Neutrophil (primary cell): Measurements from ENCODE around the gene SV2C.

Source experiments
- H3K27ac ChIP-seq: fragments of 200-600 bp; sonication (generic); 2 replicates; pipeline ENCODE4 v1.5.1; 2016; ENCODE audit warnings: mild to moderate bottlenecking, moderate library complexity
- H3K27me3 ChIP-seq: fragments of 200-600 bp; sonication (generic); 2 replicates; pipeline ENCODE4 v1.6.0; 2016; ENCODE audit warnings: mild to moderate bottlenecking
- H3K36me3 ChIP-seq: fragments of 200-600 bp; sonication (generic); 2 replicates; pipeline ENCODE4 v1.5.1; 2017
- H3K4me1 ChIP-seq, 2 experiments: fragments of 200-600 bp in 1 of 2; sonication (generic) in 1 of 2; 1 replicate in 1 of 2; 2 replicates in 1 of 2; pipeline versions ENCODE4 v1.5.1 to v1.6.1; 2013 to 2016; ENCODE audit warnings: low read depth in 1 of 2, low read length in 1 of 2, mild to moderate bottlenecking in 1 of 2, moderate library complexity in 1 of 2; ENCODE audit not compliant: control insufficient read depth in 1 of 2, insufficient read depth in 1 of 2
- H3K4me3 ChIP-seq, 2 experiments: fragments of 200-600 bp in 1 of 2; sonication (generic) in 1 of 2; 1 replicate in 1 of 2; 2 replicates in 1 of 2; pipeline ENCODE4 v1.5.1; 2013 to 2016; ENCODE audit warnings: low read depth in 1 of 2, low read length in 1 of 2, mild to moderate bottlenecking in 1 of 2, moderate library complexity in 1 of 2
- H3K9me3 ChIP-seq: fragments of 200-600 bp; sonication (generic); 2 replicates; pipeline ENCODE4 v1.5.1; 2016
- TF ChIP-seq, protein P1 (sequence below): fragments of 200-600 bp; sonication (generic); IDR thresholded peaks from 2 replicates; pipeline ENCODE4 v1.5.1; 2016; ENCODE audit warnings: antibody characterized with exemption

Gene SV2C

DNA sequence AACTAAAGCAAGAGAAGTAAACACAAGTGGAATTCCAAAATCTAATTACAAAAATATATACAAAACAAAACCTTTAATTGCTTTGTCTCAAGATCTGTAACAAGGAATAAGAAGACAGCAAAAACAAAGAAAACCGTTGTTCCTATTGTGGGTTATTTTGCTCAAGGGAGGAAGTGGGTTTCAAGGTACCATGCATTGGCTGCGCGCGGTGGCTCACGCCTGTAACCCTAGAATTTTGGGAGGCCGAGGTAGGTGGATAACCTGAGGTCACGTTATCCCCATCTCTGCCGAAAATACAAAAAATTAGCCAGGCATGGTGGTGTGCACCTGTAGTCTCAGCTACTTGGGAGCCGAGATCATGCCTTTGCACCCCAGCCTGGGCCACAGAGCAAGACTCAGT is 307.8 kb downstream of the SV2C start:
- no peaks in the 10 kb centered on the region for H3K27me3 ChIP-seq
- H3K27ac ChIP-seq = peak overlapping the region; percentile 3
- peaks cover 6 to 14% of the 10 kb centered on the region in 2 experiments for H3K4me1 ChIP-seq
- no peak overlapping the region for H3K4me3 ChIP-seq
- no peaks in the 10 kb centered on the region for H3K9me3 ChIP-seq
- TF ChIP-seq, protein P1, sequence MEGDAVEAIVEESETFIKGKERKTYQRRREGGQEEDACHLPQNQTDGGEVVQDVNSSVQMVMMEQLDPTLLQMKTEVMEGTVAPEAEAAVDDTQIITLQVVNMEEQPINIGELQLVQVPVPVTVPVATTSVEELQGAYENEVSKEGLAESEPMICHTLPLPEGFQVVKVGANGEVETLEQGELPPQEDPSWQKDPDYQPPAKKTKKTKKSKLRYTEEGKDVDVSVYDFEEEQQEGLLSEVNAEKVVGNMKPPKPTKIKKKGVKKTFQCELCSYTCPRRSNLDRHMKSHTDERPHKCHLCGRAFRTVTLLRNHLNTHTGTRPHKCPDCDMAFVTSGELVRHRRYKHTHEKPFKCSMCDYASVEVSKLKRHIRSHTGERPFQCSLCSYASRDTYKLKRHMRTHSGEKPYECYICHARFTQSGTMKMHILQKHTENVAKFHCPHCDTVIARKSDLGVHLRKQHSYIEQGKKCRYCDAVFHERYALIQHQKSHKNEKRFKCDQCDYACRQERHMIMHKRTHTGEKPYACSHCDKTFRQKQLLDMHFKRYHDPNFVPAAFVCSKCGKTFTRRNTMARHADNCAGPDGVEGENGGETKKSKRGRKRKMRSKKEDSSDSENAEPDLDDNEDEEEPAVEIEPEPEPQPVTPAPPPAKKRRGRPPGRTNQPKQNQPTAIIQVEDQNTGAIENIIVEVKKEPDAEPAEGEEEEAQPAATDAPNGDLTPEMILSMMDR = no peak
- no peaks in the 10 kb centered on the region for H3K36me3 ChIP-seq

DNA sequence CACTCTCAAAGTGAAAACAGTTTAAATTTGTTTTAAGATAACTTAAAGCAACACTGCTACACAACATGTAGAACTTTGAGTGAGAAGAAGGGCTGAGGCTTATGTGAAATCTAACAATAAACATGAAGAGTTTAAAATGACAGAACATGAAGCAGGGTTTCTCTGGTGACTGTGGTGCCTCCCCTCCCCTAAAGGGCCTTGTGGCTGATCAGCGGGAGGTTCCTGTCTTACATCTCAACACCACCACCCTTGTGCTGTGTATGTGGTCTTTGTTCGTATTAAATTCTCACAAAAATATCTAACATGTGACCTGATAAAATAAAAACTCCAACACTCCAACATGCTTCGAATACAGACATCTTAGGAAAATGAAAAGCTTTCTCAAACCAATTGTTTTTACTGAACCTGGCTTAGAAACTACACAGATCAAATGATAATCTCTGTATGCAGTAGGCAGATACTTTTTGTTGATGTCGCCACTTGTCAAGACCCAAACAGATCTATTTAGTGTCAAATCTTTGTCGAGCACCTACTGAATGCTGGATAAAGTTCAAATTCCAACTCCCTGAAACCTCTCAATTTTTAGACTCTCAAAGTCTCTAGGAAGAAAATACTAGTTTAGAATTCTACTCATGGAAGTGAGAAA is 310.0 kb downstream of the SV2C start:
- Histone ChIP-seq H3K36me3 (no peaks in the 10 kb centered on the region), H3K4me3 (no peak overlapping the region), H3K27ac (no peak overlapping the region), H3K9me3 (no peaks in the 10 kb centered on the region), H3K4me1 (peaks cover 6 to 14% of the 10 kb centered on the region in 2 experiments), H3K27me3 (no peaks in the 10 kb centered on the region)
- TF ChIP-seq, protein P1 = no peak

DNA sequence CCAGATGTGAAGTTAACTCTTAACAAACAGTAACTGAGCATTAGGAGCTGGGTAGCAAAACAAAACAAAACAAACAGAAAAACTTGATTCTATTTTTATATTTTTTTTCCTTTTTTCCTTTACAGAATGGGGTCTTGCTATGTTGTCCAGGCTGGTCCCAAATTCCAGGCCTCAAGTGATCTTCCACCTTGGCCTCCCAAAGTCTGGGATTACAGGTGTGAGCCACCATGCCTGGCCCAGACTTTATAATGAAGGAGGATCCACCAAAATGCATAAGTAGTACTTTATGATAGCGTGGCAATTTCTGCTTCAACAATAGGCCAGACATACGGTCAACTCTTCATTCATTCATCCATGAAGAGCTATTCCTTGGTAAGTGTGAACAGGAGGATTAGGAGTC is 314.0 kb downstream of the SV2C start:
- Histone ChIP-seq H3K4me1 (peaks cover 17 to 18% of the 10 kb centered on the region in 2 experiments), H3K27ac (no peak overlapping the region), H3K4me3 (no peak overlapping the region), H3K36me3 (no peaks in the 10 kb centered on the region), H3K9me3 (no peaks in the 10 kb centered on the region), H3K27me3 (no peaks in the 10 kb centered on the region)
- TF ChIP-seq, protein P1 = no peak

DNA sequence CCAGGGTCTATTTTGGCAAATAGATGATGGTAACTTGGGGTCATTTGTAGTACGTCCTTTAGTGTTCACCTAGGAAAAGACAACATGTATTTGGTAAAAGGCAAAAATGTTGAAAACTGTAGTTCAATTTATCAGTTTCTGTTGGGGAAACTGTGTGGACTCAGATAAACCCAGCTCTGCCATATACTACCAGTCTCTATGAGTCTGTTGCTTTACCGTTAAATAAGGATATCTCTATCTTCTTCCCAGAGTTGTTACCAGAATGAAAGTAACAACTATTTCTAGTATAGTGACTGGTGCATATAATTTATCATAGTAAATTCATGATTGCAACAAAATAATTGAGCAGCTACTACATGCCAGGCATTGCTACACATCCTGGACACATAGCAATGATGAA is 316.1 kb downstream of the SV2C start:
- Histone ChIP-seq H3K36me3 (no peaks in the 10 kb centered on the region), H3K4me3 (no peak overlapping the region), H3K27me3 (no peaks in the 10 kb centered on the region), H3K27ac (no peak overlapping the region), H3K4me1 (peaks cover 23 to 27% of the 10 kb centered on the region in 2 experiments), H3K9me3 (no peaks in the 10 kb centered on the region)
- TF ChIP-seq, protein P1 = no peak

DNA sequence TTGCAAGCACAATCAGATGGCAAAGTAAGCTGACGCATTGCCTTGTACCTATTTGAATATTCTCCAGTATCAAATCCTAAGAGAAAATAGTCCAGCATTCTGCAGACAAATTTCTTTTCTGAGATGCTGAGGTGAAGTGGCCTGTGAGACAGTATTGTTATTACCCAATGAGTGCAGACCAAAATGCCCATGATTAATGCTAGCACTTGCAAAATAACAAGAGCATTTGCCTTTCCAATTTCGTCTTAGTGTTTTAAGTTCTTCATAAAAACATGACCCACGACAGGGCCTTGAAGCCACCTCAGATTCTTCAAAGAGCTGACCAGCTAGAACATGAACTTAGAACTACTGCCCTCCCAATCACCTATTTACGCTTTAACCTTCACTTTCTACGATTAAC is 317.3 kb downstream of the SV2C start:
- TF ChIP-seq, protein P1 = no peak
- Histone ChIP-seq H3K27ac (peak overlapping the region; percentile 93), H3K36me3 (no peaks in the 10 kb centered on the region), H3K27me3 (no peaks in the 10 kb centered on the region), H3K4me3 (no peak overlapping the region), H3K4me1 (peaks cover 35 to 39% of the 10 kb centered on the region in 2 experiments), H3K9me3 (no peaks in the 10 kb centered on the region)
